H1 (cell line): ENCODE measurements around the gene TRMT6. TPM values are rescaled to one million over a fixed set of nuclear protein-coding genes. Genes with fewer than 3 reads are reported as not detected.

ENCODE experiments used
- CTCF ChIA-PET: fragments of 300-600 bp; sonication (Branson Sonifier 250); formaldehyde crosslinking; loops from one replicate; lab custom pipeline; 2021; ENCODE audit not compliant: partially characterized antibody; lab: Charles Lee
- POLR2A ChIA-PET: fragments of 300-600 bp; sonication (Branson Sonifier 250); formaldehyde crosslinking; loops from one replicate; lab custom pipeline; 2021; ENCODE audit warnings: inconsistent platforms; ENCODE audit not compliant: partially characterized antibody; lab: Charles Lee
- DNase-seq, 2 experiments: peaks; one replicate each; pipeline versions ENCODE4 v3.0.0 to v3.0.0-alpha.2; 2010 to 2022; ENCODE audit warnings: low spot score in 2 of 2, low read depth in 1 of 2, mixed read lengths in 1 of 2
- FAIRE-seq: peaks from 2 replicates; lab custom pipeline; 2011; peaks lifted over from hg19 to GRCh38; lab: Jason Lieb, UNC
- H2AFZ ChIP-seq: 2 replicates; pipeline ENCODE4 v1.8.1; 2012; ENCODE audit warnings: low read length, inconsistent platforms
- H2AK5ac ChIP-seq: 2 replicates; pipeline ENCODE4 v1.6.1; 2013; ENCODE audit warnings: low read depth, low read length
- H2BK120ac ChIP-seq: replicated peaks from 2 replicates; pipeline ENCODE3; 2013; ENCODE audit warnings: low read depth, low read length, inconsistent platforms
- H2BK12ac ChIP-seq: 2 replicates; pipeline ENCODE4 v1.6.1; 2013; ENCODE audit warnings: low read depth, low read length
- H2BK15ac ChIP-seq: 2 replicates; pipeline ENCODE4 v1.6.1; 2013; ENCODE audit warnings: low read length
- H2BK20ac ChIP-seq: 2 replicates; pipeline ENCODE4 v1.6.1; 2013; ENCODE audit warnings: low read length
- H2BK5ac ChIP-seq: 2 replicates; pipeline ENCODE4 v1.6.1; 2013; ENCODE audit warnings: low read depth, low read length
- H3K14ac ChIP-seq: 2 replicates; pipeline ENCODE4 v1.6.1; 2013; ENCODE audit warnings: inconsistent platforms; ENCODE audit not compliant: insufficient read length
- H3K18ac ChIP-seq: 2 replicates; pipeline ENCODE4 v1.6.1; 2013; ENCODE audit warnings: low read length; ENCODE audit errors: extremely low read depth
- H3K23ac ChIP-seq: 2 replicates; pipeline ENCODE4 v1.6.1; 2013; ENCODE audit warnings: inconsistent platforms; ENCODE audit not compliant: insufficient read length
- H3K23me2 ChIP-seq: 2 replicates; pipeline ENCODE4 v1.6.1; 2013; ENCODE audit warnings: low read depth, low read length
- H3K27ac ChIP-seq: 2 replicates; pipeline ENCODE4 v1.6.1; 2011; ENCODE audit warnings: low read depth, low read length, inconsistent platforms
- H3K27me3 ChIP-seq, 4 experiments: replicated peaks in 1 of 4; 1 replicate in 1 of 4; 2 replicates in 3 of 4; pipeline versions ENCODE4 v1.6.1 to v1.8.1; 2011 to 2013; ENCODE audit warnings: low read length in 3 of 4, mild to moderate bottlenecking in 3 of 4, inconsistent platforms in 2 of 4, mixed read lengths in 2 of 4, moderate library complexity in 1 of 4; ENCODE audit not compliant: control insufficient read depth in 3 of 4, insufficient read depth in 3 of 4; ENCODE audit errors: extremely low read depth in 1 of 4
- H3K36me3 ChIP-seq, 4 experiments: 2 replicates each; pipeline versions ENCODE4 v1.6.1 to v1.8.1; 2011 to 2013; ENCODE audit warnings: mild to moderate bottlenecking in 4 of 4, low read length in 3 of 4, moderate library complexity in 2 of 4, control low read depth in 1 of 4, inconsistent platforms in 1 of 4; ENCODE audit not compliant: insufficient read depth in 4 of 4, control insufficient read depth in 2 of 4
- H3K4ac ChIP-seq: replicated peaks from 2 replicates; pipeline ENCODE3; 2013; ENCODE audit warnings: low read length, low read depth, mixed read lengths, inconsistent platforms; ENCODE audit not compliant: insufficient read length
- H3K4me1 ChIP-seq, 4 experiments: replicated peaks in 1 of 4; 1 replicate in 1 of 4; 2 replicates in 3 of 4; pipeline versions ENCODE4 v1.6.1 to v1.8.1; 2011 to 2013; ENCODE audit warnings: low read length in 3 of 4, inconsistent platforms in 2 of 4, mixed read lengths in 1 of 4; ENCODE audit not compliant: insufficient read depth in 4 of 4, control insufficient read depth in 3 of 4
- H3K4me2 ChIP-seq, 2 experiments: 2 replicates each; pipeline versions ENCODE4 v1.6.1 to v1.8.1; 2011 to 2013; ENCODE audit warnings: low read depth in 2 of 2, low read length in 2 of 2, control low read depth in 1 of 2, inconsistent platforms in 1 of 2, mild to moderate bottlenecking in 1 of 2; ENCODE audit not compliant: insufficient read depth in 1 of 2
- H3K4me3 ChIP-seq, 4 experiments: fragments of 200-600, 300-600 bp in 1 of 4; sonication (generic), shearing (Covaris generic), sonication (Bioruptor Twin) in 1 of 4; 2 replicates each; pipeline versions ENCODE4 v1.5.1 to v1.8.1; 2011 to 2016; ENCODE audit warnings: low read length in 4 of 4, low read depth in 3 of 4, control low read depth in 2 of 4, inconsistent platforms in 2 of 4, mild to moderate bottlenecking in 2 of 4, mixed read lengths in 1 of 4, moderate library complexity in 1 of 4; ENCODE audit not compliant: insufficient read depth in 2 of 4; ENCODE audit errors: extremely low read depth in 1 of 4
- H3K56ac ChIP-seq: replicated peaks from 2 replicates; pipeline ENCODE3; 2013; ENCODE audit warnings: low read depth, mild to moderate bottlenecking, mixed read lengths, low read length, inconsistent platforms; ENCODE audit not compliant: insufficient read length
- H3K79me1 ChIP-seq: 2 replicates; pipeline ENCODE4 v1.6.1; 2013; ENCODE audit warnings: low read depth, low read length, control low read depth
- H3K79me2 ChIP-seq, 2 experiments: 2 replicates each; pipeline versions ENCODE4 v1.6.1 to v1.8.1; 2012 to 2013; ENCODE audit warnings: low read length in 2 of 2, mild to moderate bottlenecking in 2 of 2, inconsistent platforms in 1 of 2; ENCODE audit not compliant: insufficient read depth in 2 of 2, control insufficient read depth in 1 of 2
- H3K9ac ChIP-seq, 4 experiments: replicated peaks in 1 of 4; 1 replicate in 1 of 4; 2 replicates in 3 of 4; pipeline versions ENCODE4 v1.6.1 to v1.8.1; 2011 to 2013; ENCODE audit warnings: low read depth in 3 of 4, low read length in 3 of 4, control low read depth in 2 of 4, mild to moderate bottlenecking in 2 of 4, moderate library complexity in 2 of 4, inconsistent platforms in 1 of 4; ENCODE audit errors: extremely low read depth in 1 of 4
- H3K9me3 ChIP-seq, 2 experiments: 2 replicates each; pipeline versions ENCODE4 v1.6.1 to v1.8.1; 2012 to 2013; ENCODE audit warnings: mild to moderate bottlenecking in 2 of 2, moderate library complexity in 2 of 2, control low read depth in 1 of 2, inconsistent platforms in 1 of 2, low read depth in 1 of 2, low read length in 1 of 2, mixed read lengths in 1 of 2; ENCODE audit not compliant: insufficient read depth in 2 of 2
- H4K20me1 ChIP-seq, 2 experiments: replicated peaks in 1 of 2; 2 replicates each; pipeline versions ENCODE3 to v1.8.1; 2011 to 2013; ENCODE audit warnings: inconsistent platforms in 2 of 2, low read length in 2 of 2, mild to moderate bottlenecking in 1 of 2; ENCODE audit not compliant: insufficient read depth in 2 of 2, control insufficient read depth in 1 of 2
- H4K5ac ChIP-seq: 2 replicates; pipeline ENCODE4 v1.6.1; 2013; ENCODE audit warnings: low read length, low read depth, mixed read lengths, inconsistent platforms; ENCODE audit not compliant: insufficient read length
- H4K8ac ChIP-seq: 2 replicates; pipeline ENCODE4 v1.8.0; 2013; ENCODE audit warnings: mild to moderate bottlenecking, moderate library complexity, low read length, inconsistent platforms; ENCODE audit not compliant: insufficient read depth; ENCODE audit errors: extremely low read depth
- H4K91ac ChIP-seq: replicated peaks from 2 replicates; pipeline ENCODE3; 2013; ENCODE audit warnings: low read length, mixed read lengths, inconsistent platforms; ENCODE audit not compliant: insufficient read length
- FOSL1 ChIP-seq: IDR thresholded peaks from 2 replicates; pipeline ENCODE4 v1.6.1; 2011; ENCODE audit warnings: mild to moderate bottlenecking, low read depth, low read length, moderate library complexity; ENCODE audit not compliant: insufficient read depth
- RNF2 ChIP-seq: fragments of 200-900, 300-1000 bp; sonication (generic); IDR thresholded peaks from 2 replicates; pipeline ENCODE4 v1.7.1; 2016; ENCODE audit warnings: borderline replicate concordance, low read depth, mild to moderate bottlenecking, antibody characterized with exemption, low read length; ENCODE audit not compliant: poor library complexity, severe bottlenecking; ENCODE audit errors: missing control alignments
- TEAD4 ChIP-seq: IDR thresholded peaks from 2 replicates; pipeline ENCODE4 v1.6.1; 2012; ENCODE audit warnings: low read depth, low read length, inconsistent platforms, mixed read lengths
- WGBS, 2 experiments: shearing (Covaris generic) in 1 of 2; methylation state at CpG; one replicate each; pipeline versions ENCODE4 v1.1.6 to v1.1.7; 2013 to 2015; ENCODE audit warnings: low lambda C conversion rate in 2 of 2, mixed read lengths in 2 of 2, inconsistent platforms in 1 of 2, low coverage in 1 of 2, missing lambda C conversion rate in 1 of 2; ENCODE audit not compliant: insufficient replicate concordance in 2 of 2, insufficient coverage in 1 of 2, insufficient read length in 1 of 2; ENCODE audit errors: extremely low coverage in 1 of 2, missing lambda C conversion rate in 1 of 2; 5-methylcytosine and 5-hydroxymethylcytosine counted together
- polyA plus RNA-seq, 7 experiments: library from polyadenylated mRNA; depleted of rRNA in 3 of 7; stranded (reverse) in 5 of 7; unstranded in 2 of 7; fragments of >200 nt in 5 of 7; fragments of 200-250 nt in 2 of 7; gene quantifications; 1 replicate in 5 of 7; 2 replicates in 1 of 7; 4 replicates in 1 of 7; pipeline versions ENCODE4 v1.2.1 to v1.2.3, GENCODE V29; 2011 to 2013; ENCODE audit warnings: missing spikeins in 2 of 7, mixed read lengths in 2 of 7
- total RNA-seq: library from RNA; stranded (reverse); fragmentation: NEBNext Ultra II Directional; extraction: Animal tissue kit (Norgen Biotek cat#: 25700); gene quantifications from 2 replicates; pipeline ENCODE4 v1.2.1, GENCODE V29; 2021

TRMT6 gene
- total and polyA plus RNA-seq, 2 of the 8 experiments (the other 6 are each of a cell fraction or from before 2014, with no cell fraction given): 6.9 to 23.3 TPM

DNA sequence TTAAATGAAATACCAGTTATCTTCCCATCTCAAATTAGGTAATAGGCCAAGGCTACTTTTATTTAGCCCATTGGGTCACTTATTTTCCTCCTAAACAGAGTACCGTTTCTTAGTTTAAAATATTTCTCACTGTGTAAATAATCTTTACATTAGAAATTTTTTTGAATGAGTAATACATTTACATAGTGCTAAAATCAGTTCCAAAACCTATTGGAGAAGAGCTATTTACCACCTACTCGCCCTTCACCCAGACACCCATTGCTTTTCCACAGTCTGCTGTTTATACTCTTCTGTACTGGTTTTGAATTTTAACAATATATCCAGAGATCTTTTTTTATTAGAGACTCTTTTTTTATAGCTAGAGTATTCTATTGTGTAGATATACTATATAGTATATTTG, 37.0 kb upstream of the TRMT6 start:
- Histone ChIP-seq H3K9me3 (no peaks in the 10 kb centered on the region), H3K4me2 (no peak overlapping the region), H3K56ac (no peak overlapping the region)
- TF ChIP-seq TEAD4 (no peak), FOSL1 (no peak), RNF2 (no peak)
- TF ChIP-seq, all 59 proteins: peak for 0
- no peak overlapping the region for H2BK5ac ChIP-seq
- no peak overlapping the region for H2AK5ac ChIP-seq
- FAIRE-seq (no peak), DNase-seq (no peak)
- no peak overlapping the region for H4K5ac ChIP-seq
- no peak overlapping the region for H2BK12ac ChIP-seq
- no peak overlapping the region for H3K4me3 ChIP-seq
- no peak overlapping the region for H2BK20ac ChIP-seq
- H3K18ac ChIP-seq: no peak overlapping the region
- no peak overlapping the region for H3K4ac ChIP-seq
- no peak overlapping the region for H3K9ac ChIP-seq
- no peak overlapping the region for H3K23ac ChIP-seq
- POLR2A ChIA-PET: interaction anchor here (1.6 kb wide), 1 partner anchor 15 kb away, joined by 4 read pairs; no protein-coding TSS in a partner anchor
- H4K20me1 ChIP-seq: no peaks in the 10 kb centered on the region
- CTCF ChIA-PET: no interaction called here
- 93% methylated on average over 2 of the region's 2 CpGs; no CpG with 5 or more reads in 1 of the 2 experiments for WGBS, 2 experiments
- H3K79me2 ChIP-seq: no peaks in the 10 kb centered on the region
- no peak overlapping the region for H2BK15ac ChIP-seq
- H4K91ac ChIP-seq: no peak overlapping the region
- H2BK120ac ChIP-seq: no peak overlapping the region
- no peak overlapping the region for H4K8ac ChIP-seq
- no peaks in the 10 kb centered on the region for H3K23me2 ChIP-seq
- H3K27me3 ChIP-seq: no peaks in the 10 kb centered on the region
- H3K27ac ChIP-seq: no peak overlapping the region
- no peak overlapping the region for H2AFZ ChIP-seq
- H3K4me1 ChIP-seq: no peaks in the 10 kb centered on the region
- H3K79me1 ChIP-seq: no peaks in the 10 kb centered on the region
- no peak overlapping the region for H3K14ac ChIP-seq
- H3K36me3 ChIP-seq: peaks cover 3 to 43% (median 21%) of the 10 kb centered on the region in 4 experiments; a peak in 7 of 8 replicates
